Panc1 (cell line): ENCODE results near the gene SULF2. TPM values are rescaled to one million over a fixed set of nuclear protein-coding genes. Genes with fewer than 3 reads are reported as not detected.

Source experiments
- ATAC-seq: fragments of 200-7000 bp; cut with Tn5 transposase; 2 replicates; pipeline ENCODE4 v1.9.1; 2020; ENCODE audit warnings: mild to moderate bottlenecking, moderate library complexity
- BruUV-seq: library from RNA; stranded (reverse); fragments of 400-500 nt; replicated peaks from 2 replicates; lab custom pipeline; 2021; lab: Mats Ljungman, UMichigan
- CTCF ChIA-PET: fragments of 300-600 bp; sonication (Branson Sonifier 250); formaldehyde crosslinking; loops from one replicate; lab custom pipeline; 2022; ENCODE audit warnings: antibody characterized with exemption; lab: Charles Lee
- POLR2A ChIA-PET: fragments of 300-600 bp; sonication (Branson Sonifier 250); formaldehyde crosslinking; loops from one replicate; lab custom pipeline; 2022; ENCODE audit warnings: antibody characterized with exemption; lab: Charles Lee
- DNase-seq: peaks from one replicate; pipeline ENCODE4 v3.0.0-alpha.2; 2010; ENCODE audit warnings: low read depth, low spot score
- H3K27ac ChIP-seq: 2 replicates; pipeline ENCODE4 v1.5.1; 2011; ENCODE audit warnings: mild to moderate bottlenecking, low read length, inconsistent platforms
- H3K27me3 ChIP-seq: fragments of 200-500 bp; sonication (Bioruptor generic); 2 replicates; pipeline ENCODE4 v1.6.0; 2014; ENCODE audit warnings: low read length, inconsistent platforms; ENCODE audit not compliant: control insufficient read depth, insufficient read depth
- H3K36me3 ChIP-seq: fragments of 200-500 bp; sonication (Bioruptor generic); 2 replicates; pipeline ENCODE4 v1.5.1; 2014; ENCODE audit warnings: inconsistent platforms, mild to moderate bottlenecking, low read length, moderate library complexity; ENCODE audit not compliant: control insufficient read depth, insufficient read depth
- H3K4me1 ChIP-seq: 2 replicates; pipeline ENCODE4 v1.5.1; 2011; ENCODE audit warnings: inconsistent platforms, mild to moderate bottlenecking, low read length, moderate library complexity; ENCODE audit not compliant: control insufficient read depth, insufficient read depth
- H3K4me3 ChIP-seq, 2 experiments: 2 replicates each; pipeline ENCODE4 v1.5.1; 2011 to 2012; ENCODE audit warnings: low read depth in 2 of 2, low read length in 2 of 2, mild to moderate bottlenecking in 2 of 2, inconsistent platforms in 1 of 2, moderate library complexity in 1 of 2
- H3K9me3 ChIP-seq: fragments of 200-500 bp; sonication (Bioruptor generic); 2 replicates; pipeline ENCODE4 v1.5.1; 2014; ENCODE audit warnings: low read depth, mild to moderate bottlenecking, inconsistent platforms, low read length, moderate library complexity; ENCODE audit not compliant: control insufficient read depth, insufficient read depth
- POLR2AphosphoS5 ChIP-seq: IDR thresholded peaks from 2 replicates; pipeline ENCODE4 v1.6.1; 2012; ENCODE audit warnings: mild to moderate bottlenecking, low read depth, low read length, moderate library complexity
- SIN3A ChIP-seq: IDR thresholded peaks from 2 replicates; pipeline ENCODE4 v1.6.1; 2012; ENCODE audit warnings: low read depth, mild to moderate bottlenecking, low read length, moderate library complexity, borderline replicate concordance; ENCODE audit not compliant: insufficient read depth
- TCF7L2 ChIP-seq: IDR thresholded peaks from 2 replicates; pipeline ENCODE4 v1.6.1; 2011; ENCODE audit warnings: mild to moderate bottlenecking, low read depth, low read length, inconsistent platforms
- in situ Hi-C: cut with HindIII; loops from 2 replicates; pipeline ENCODE4 v1.10.0; 2016; ENCODE audit warnings: low sequenced_read_pairs, low pct_unique_long_range_greater_than_20kb
- intact Hi-C: fragments of 100-400 bp; cut with micrococcal nuclease; formaldehyde crosslinking; loops from one replicate; pipeline ENCODE4 v1.10.0; 2022; ENCODE audit not compliant: unreplicated experiment
- total RNA-seq: library from RNA; stranded (reverse); gene quantifications from one replicate; pipeline ENCODE4 v1.2.1, GENCODE V29; 2021; ENCODE audit not compliant: unreplicated experiment
- TF ChIP-seq, protein P1 (sequence below), 2 experiments: IDR thresholded peaks; 2 replicates each; pipeline ENCODE4 v1.6.1; 2011 to 2012; ENCODE audit warnings: low read depth in 2 of 2, control low read depth in 1 of 2, low read length in 1 of 2, mild to moderate bottlenecking in 1 of 2, moderate library complexity in 1 of 2; ENCODE audit not compliant: insufficient read depth in 1 of 2
- TF ChIP-seq, protein P2 (sequence below): fragments of 450-650 bp; IDR thresholded peaks from 2 replicates; pipeline ENCODE4 v1.5.1; 2017; ENCODE audit warnings: mild to moderate bottlenecking

Gene SULF2
- total RNA-seq, 1 experiment from 2014 or later: 1.4 TPM

DNA sequence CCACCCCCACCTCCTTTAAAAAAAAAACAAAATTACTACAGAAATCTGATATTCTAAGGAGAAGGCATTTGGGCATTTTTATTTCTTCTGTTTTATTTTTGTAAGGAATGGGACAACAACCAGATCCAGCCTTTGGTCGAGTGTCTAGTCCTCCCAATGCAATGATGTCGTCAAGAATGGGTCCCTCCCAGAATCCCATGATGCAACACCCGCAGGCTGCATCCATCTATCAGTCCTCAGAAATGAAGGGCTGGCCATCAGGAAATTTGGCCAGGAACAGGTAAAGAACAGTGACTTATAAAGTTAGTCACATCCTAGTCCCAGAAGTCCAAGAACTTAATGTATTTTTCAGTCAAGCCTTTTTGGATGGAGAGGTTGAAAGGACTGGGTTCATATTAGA is 133.0 kb downstream of the SULF2 start:
- POLR2A ChIA-PET: no interaction called here
- Histone ChIP-seq H3K4me1 (no peaks in the 10 kb centered on the region), H3K4me3 (no peak overlapping the region), H3K27ac (no peak overlapping the region), H3K9me3 (no peaks in the 10 kb centered on the region), H3K27me3 (no peaks in the 10 kb centered on the region), H3K36me3 (peaks cover 14% of the 10 kb centered on the region)
- ATAC-seq (no peak), DNase-seq (no peak)
- intact Hi-C loops (no loop called here), in situ Hi-C loops (no loop called here)
- no TSS peak for BruUV-seq
- TF ChIP-seq TCF7L2 (no peak), SIN3A (no peak), POLR2AphosphoS5 (no peak)
- TF ChIP-seq, protein P1, sequence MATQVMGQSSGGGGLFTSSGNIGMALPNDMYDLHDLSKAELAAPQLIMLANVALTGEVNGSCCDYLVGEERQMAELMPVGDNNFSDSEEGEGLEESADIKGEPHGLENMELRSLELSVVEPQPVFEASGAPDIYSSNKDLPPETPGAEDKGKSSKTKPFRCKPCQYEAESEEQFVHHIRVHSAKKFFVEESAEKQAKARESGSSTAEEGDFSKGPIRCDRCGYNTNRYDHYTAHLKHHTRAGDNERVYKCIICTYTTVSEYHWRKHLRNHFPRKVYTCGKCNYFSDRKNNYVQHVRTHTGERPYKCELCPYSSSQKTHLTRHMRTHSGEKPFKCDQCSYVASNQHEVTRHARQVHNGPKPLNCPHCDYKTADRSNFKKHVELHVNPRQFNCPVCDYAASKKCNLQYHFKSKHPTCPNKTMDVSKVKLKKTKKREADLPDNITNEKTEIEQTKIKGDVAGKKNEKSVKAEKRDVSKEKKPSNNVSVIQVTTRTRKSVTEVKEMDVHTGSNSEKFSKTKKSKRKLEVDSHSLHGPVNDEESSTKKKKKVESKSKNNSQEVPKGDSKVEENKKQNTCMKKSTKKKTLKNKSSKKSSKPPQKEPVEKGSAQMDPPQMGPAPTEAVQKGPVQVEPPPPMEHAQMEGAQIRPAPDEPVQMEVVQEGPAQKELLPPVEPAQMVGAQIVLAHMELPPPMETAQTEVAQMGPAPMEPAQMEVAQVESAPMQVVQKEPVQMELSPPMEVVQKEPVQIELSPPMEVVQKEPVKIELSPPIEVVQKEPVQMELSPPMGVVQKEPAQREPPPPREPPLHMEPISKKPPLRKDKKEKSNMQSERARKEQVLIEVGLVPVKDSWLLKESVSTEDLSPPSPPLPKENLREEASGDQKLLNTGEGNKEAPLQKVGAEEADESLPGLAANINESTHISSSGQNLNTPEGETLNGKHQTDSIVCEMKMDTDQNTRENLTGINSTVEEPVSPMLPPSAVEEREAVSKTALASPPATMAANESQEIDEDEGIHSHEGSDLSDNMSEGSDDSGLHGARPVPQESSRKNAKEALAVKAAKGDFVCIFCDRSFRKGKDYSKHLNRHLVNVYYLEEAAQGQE (IDR thresholded peaks at IDR 0.05; ENCODE audit: insufficient read depth in 1 of 2, low read depth in 2 of 2, low read length in 1 of 2): no peak
- TF ChIP-seq, protein P2, sequence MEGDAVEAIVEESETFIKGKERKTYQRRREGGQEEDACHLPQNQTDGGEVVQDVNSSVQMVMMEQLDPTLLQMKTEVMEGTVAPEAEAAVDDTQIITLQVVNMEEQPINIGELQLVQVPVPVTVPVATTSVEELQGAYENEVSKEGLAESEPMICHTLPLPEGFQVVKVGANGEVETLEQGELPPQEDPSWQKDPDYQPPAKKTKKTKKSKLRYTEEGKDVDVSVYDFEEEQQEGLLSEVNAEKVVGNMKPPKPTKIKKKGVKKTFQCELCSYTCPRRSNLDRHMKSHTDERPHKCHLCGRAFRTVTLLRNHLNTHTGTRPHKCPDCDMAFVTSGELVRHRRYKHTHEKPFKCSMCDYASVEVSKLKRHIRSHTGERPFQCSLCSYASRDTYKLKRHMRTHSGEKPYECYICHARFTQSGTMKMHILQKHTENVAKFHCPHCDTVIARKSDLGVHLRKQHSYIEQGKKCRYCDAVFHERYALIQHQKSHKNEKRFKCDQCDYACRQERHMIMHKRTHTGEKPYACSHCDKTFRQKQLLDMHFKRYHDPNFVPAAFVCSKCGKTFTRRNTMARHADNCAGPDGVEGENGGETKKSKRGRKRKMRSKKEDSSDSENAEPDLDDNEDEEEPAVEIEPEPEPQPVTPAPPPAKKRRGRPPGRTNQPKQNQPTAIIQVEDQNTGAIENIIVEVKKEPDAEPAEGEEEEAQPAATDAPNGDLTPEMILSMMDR: no peak
- CTCF ChIA-PET: no interaction called here

DNA sequence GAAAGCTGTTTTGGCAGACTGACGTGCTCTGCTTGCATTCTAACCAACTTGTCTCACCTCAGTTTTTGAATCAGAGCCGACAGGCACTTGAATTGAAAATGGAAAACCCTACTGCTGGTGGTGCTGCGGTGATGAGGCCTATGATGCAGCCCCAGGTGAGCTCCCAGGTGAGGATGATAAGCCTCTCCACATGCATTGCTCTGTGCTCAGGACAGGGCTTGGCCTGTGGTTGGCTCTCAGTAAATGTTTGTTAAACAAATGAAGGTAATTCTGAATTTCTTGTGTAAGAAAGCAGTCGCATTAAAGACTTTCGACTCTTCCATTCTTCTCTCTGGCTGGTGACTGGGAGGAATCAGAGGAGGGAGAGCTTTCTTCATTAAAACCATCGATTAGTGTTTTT is 136.3 kb downstream of the SULF2 start:
- no peaks in the 10 kb centered on the region for H3K27me3 ChIP-seq
- intact Hi-C loops (no loop called here), in situ Hi-C loops (no loop called here)
- H3K4me1 ChIP-seq: no peaks in the 10 kb centered on the region
- H3K4me3 ChIP-seq: no peak overlapping the region
- H3K9me3 ChIP-seq: no peaks in the 10 kb centered on the region
- DNase-seq (no peak), ATAC-seq (no peak)
- BruUV-seq: no TSS peak
- no peak overlapping the region for H3K27ac ChIP-seq
- CTCF ChIA-PET: no interaction called here
- peaks cover 9% of the 10 kb centered on the region; the same call in 1 of the 2 replicates for H3K36me3 ChIP-seq
- TF ChIP-seq, protein P1 (IDR thresholded peaks at IDR 0.05; ENCODE audit: insufficient read depth in 1 of 2, low read depth in 2 of 2, low read length in 1 of 2): no peak
- TF ChIP-seq SIN3A (no peak), TCF7L2 (no peak)
- POLR2A ChIA-PET: no interaction called here
